NCI-H446 treated with DMSO at 0.1 percent for 48 hours (cell line): ENCODE data around the gene NBEAL2.

ENCODE experiments used
- DNase-seq: peaks from one replicate; lab custom pipeline; 2025; lab: John Stamatoyannopoulos, UW

NBEAL2 gene

GRCh38 chr3:46943237-46944187 lies 36.0 kb upstream of the NBEAL2 start:
- DNase-seq = no peak

DNA sequence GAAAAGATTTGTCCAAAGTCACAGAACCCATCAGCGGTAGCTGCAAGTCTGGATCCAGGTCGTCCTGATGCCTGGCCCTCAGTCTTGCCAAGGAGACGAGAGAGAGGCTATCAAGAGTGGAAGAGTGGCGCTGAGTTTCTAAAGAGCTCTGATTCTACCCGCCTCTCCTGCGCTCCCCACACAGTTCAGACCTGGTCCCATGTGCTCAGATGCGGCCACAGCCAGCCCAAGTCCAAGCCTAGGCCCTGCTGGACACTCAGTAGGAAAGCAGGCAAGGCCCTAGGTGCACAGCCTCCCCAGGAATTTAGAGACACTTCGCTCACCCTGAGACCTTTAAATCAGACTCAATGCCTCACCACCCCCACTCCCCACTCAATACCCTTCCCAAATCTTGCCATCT lies 35.3 kb upstream of the NBEAL2 start:
- no peak for DNase-seq

GRCh38 chr3:46946416-46946815 lies 33.0 kb upstream of the NBEAL2 start:
- DNase-seq = no peak

DNA sequence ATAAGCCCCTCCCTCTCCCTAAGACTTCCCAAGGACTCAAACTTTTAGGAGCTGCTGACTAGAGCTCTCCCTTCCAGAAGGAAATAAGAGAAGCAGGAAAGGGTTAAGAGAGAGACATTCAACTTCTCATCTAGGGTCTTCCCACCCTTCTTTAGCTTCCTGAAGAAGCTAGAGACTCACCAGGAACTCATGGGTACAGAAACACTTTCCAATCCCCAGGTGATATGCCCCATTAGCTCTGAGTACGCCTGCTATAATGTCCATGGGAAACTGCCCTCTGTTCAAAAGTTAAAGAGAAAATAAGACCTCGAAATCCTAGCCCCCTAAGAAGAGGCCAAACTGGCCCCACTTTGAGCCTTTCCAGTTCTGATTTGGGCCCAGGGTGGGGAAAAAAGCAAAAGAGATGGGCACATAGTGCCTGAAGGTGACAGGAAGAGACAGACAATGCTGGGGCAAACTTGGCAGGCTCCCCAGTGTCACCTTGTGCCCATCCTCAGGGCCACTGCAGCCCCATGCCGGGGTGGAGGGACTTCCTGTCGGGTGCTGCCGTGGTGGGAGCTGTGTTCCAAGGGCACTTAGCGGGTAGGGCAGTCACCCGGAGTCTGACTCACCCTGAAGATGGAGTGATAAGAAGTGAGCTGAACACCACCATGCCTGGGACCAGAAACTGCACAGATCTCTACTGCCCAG lies 32.5 kb upstream of the NBEAL2 start:
- no peak for DNase-seq

- no peak for DNase-seq
Measured at GRCh38 chr3:46947546-46947901, 31.9 kb upstream of the NBEAL2 start.

DNA sequence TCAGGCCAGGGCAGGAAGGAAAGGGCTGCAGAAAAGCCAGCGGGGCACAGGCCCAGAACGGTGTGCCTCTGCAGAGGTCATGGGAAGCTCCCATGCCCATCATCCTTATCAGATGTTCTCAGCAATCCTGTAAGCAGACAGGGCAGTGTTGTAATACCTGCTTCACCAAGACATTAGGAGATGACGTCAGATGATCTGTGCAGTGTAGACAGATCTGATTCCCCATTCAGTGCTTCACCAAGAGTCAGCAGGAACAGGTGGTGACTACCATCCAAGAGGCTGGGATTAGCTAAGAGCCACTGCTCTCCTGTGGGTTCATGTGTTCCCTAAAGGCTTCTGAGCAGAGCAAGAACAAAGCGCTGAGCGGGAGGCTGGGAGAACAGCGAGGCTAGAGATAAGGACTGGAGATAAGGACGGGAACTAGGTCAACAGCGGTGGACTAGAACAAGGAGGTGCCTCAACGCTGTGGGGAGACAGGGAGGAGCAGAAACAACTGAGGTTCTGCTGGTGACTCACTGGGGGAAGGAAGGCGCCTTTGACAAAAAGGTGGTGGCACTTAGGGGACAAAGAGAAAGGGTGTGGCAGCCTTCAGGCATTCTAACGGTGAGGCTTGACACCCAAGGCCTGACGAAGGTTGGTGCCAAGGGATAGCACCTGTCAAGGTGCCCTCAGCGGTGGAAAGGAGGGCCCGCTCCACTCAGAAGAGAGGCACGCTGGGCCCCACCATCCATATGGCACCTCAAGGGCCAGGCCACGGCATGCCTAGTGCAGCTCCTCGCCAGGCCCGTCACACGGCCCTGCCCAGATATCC lies 31.3 kb upstream of the NBEAL2 start:
- no peak for DNase-seq

DNA sequence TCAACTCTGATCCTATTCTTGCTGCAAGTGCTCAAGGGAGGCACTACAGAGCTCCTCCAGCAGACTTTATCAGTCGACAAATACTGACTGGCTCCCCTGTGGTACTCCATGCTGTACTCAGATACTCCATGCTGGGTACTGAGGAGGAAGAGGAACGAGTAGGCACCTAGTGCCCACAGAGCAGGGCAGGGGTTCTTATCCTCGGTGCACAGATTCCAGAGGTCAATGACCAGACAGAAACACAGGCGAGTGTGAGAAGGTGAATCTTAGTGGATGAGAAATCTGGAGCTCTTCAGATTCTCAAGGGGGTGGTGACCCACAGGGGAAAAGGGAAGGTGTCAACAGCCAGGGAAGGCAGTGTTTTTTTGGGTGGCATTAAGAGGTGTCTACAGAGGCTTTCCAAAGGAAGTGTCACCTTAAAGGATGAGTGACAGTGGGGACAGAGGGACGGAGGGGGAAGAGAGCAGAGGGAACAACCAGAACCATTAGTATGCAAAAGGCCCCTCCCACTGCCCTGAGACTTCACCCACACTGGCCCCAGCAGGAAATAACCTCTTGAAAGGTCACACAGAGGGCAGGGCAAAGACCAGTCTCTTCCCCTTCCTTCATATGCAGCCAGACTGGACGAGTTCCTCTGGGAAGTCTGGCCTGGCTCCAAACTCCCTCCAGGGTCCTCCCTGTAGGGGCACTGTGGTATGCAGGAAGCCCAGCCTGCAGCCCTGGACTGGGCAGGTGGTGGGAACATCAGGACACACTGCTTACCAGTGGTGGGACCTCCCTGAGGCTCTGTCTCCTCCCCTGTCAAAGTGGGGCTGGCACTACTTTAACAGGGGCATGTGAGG lies 30.4 kb upstream of the NBEAL2 start:
- no peak for DNase-seq

- no peak for DNase-seq
Measured at GRCh38 chr3:46950177-46950576, 29.3 kb upstream of the NBEAL2 start.

DNA sequence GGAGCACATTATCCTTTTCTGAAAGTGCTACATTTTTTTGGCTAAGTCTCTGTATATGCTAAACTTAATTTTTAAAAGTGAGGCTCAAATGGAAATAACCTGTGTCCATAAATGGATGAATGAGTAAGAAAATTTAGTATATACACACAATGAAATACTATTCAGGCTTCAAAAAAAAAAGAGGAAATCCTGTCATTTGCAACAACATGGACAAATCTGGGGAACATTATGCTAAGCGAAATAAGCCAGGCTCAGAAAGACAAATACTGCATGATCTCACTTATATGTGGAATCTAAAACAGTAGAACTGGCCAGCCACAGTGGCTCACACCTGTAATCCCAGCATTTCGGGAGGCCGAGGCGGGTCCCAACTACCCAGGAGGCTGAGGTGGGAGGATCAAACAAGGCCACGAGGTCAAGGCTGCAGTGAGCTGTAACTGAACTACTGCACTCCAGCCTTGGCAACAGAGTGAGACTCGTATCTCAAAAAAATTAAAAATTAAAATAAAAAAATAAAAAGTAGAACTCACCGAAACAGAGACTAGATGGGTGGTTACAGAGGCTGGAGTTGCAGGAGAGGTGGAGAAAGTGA lies 28.7 kb upstream of the NBEAL2 start:
- DNase-seq = no peak

GRCh38 chr3:46952813-46953212 lies 26.7 kb upstream of the NBEAL2 start:
- DNase-seq = no peak

DNA sequence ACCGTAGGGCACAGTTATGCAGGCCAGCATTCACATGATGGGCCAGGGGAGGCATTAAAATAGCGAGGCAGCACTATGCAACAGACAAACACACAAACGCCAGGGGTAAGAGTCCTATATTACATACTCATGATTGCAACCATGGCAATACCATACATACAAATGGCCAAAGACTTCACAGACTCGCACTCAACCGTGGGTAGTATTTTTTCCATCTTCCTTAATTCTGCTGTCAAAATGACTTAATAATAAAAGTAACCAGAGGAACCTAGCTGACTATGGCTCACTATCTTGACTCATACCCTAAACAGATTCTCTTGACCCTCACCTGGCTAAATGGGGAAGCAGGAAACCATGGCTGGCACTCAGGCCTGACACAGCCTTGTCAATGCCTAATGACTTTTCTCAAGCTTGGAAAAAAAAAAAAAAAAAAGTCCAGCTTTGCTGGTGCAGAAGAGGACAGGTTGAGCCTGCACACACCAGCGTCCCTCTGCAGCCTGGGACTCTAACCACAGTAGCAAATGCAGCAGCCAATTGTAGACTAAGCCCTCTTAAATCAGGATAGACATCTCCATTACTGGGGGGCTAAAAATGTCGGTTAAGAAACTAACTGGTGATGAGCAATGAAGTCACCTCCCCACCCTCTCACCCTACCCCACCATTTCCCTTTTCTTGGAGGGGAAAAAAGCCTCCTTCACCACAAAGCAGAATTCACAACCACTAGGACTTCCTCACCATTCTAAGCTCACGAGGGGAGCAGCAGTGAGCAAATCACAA lies 26.0 kb upstream of the NBEAL2 start:
- no peak for DNase-seq

DNA sequence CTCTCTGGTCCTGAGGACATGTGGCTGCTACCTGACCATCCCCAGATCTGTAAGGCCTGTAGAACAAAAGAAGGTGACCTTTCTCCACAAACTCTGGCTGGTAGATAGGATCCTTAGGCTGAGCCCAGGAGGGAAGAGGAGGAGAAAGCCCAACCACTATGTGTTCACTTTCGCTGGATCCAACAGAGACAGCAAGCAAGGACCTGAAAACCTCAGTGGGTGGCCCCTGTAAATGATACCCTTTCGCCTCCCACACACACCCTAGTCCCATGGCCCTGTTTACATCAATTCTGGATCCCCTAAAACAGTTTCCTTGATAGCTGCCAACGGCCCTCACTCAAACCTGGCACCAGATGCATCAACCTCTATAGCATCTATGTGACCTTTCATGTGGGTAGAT lies 25.3 kb upstream of the NBEAL2 start:
- no peak for DNase-seq

GRCh38 chr3:46955157-46955556 lies 24.3 kb upstream of the NBEAL2 start:
- no peak for DNase-seq

DNA sequence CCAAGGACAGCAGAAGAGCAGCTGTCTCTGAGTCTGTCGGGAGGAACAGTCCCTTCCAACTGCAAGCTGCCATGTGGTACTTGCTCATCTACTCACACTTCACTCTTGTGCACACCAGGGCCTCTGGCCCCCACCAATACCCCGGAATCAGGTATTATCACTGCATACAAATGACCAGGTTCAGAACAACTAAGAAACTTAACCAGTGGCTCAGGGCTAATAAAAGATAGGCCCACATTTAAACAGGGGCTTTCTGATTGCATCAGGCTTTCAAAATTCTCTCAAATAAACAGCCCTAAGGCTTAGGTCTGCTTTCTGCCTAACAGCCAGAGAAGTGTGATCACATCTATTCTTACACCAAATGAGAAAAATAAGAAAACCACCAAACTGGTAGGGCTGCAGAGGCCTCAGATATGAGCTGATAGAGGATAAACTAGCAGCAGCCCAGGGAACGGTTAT lies 23.6 kb upstream of the NBEAL2 start:
- DNase-seq = no peak

GRCh38 chr3:46957092-46957820 lies 22.2 kb upstream of the NBEAL2 start:
- DNase-seq = no peak

- no peak for DNase-seq
Measured at GRCh38 chr3:46958467-46959160, 20.9 kb upstream of the NBEAL2 start.

DNA sequence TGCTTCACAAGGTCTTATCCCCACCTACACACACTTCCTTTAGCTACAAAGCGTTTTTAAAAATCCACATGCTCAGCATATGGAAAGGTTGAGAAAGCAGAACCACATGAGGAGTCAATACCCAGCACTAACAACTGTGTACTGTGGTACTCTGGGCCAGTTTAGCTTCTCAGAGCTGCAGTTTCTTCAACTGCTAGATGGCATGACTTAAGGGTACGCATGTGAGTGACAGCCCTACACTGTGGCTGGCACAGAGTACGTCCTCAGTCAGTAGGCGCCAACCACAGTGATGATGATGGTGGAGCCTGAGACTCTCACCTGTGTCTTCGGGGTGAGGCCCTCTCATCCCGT lies 20.3 kb upstream of the NBEAL2 start:
- DNase-seq = no peak

DNA sequence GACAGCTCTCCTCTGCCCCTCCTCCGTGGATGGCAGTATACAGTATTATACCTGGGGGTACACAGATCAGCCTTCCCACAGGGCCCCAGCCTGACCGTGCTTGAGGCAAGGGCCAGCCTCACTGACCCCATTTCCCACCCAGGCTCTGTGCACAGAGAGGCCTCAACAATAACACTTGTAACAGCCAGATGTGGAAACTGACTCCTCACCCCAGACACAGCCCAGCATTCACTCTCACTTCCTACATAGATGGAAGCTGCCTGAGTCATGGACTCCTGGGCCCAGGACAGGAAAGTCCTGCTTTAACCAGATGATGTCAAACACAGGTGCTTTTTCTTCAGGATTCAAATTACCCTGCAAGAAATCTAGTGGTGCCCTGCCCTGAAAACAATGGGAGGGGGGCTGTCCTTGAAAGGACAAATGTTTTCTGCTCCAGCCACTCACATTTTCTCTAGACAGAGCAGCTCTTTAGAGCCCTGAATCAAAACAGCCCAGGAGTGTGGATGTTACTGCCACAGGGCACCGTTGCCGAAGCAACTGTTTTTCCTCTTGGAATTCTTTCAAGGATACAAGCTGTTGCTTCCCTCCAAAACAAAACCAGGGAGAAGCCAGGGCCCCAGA lies 19.3 kb upstream of the NBEAL2 start:
- DNase-seq = no peak

DNA sequence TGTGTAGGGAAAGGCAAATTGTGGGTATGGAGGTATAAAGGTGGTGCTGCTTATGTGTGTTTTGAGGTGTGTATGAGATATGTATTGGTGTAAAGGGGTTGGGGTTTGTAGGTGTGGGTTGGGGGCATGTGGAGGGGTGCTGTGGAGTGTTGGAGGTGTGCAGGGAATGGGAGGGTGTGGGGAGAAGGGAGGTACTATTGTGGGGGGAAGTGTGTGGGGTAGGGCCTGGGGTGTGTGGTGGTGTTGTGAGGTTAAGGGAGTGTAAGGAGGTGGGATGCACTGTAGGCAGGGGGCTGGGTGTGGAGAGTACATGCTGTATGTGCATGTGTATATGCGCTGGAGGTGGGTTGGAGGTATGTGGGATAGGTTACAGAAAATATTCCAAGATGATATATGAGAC lies 18.6 kb upstream of the NBEAL2 start:
- no peak for DNase-seq
